Endodermal cell (in vitro differentiated cells): Measurements from ENCODE around the gene BTN2A1. TPM values are rescaled to one million over a fixed set of nuclear protein-coding genes. Genes with fewer than 3 reads are reported as not detected.
"Not testable (repeated sequence)": the region's sequence is repeated elsewhere in the genome, so short reads cannot be mapped to it uniquely, and the experiment has no call there.

Experiments
- DNase-seq: peaks from one replicate; pipeline ENCODE4 v3.0.0-alpha.2; 2017
- H3K27ac ChIP-seq: 2 replicates; pipeline ENCODE4 v1.5.1; 2013; ENCODE audit warnings: mild to moderate bottlenecking, low read depth, low read length, moderate library complexity
- H3K27me3 ChIP-seq: 2 replicates; pipeline ENCODE4 v1.6.1; 2013; ENCODE audit warnings: mild to moderate bottlenecking, low read length, moderate library complexity; ENCODE audit not compliant: insufficient read depth, control insufficient read depth, poor library complexity, severe bottlenecking
- H3K36me3 ChIP-seq: 2 replicates; pipeline ENCODE4 v1.7.0; 2013; ENCODE audit warnings: mild to moderate bottlenecking, low read length, moderate library complexity; ENCODE audit not compliant: control insufficient read depth, insufficient read depth
- H3K4me1 ChIP-seq: one replicate; pipeline ENCODE4 v1.7.0; 2013; ENCODE audit warnings: low read length; ENCODE audit not compliant: control insufficient read depth, insufficient read depth
- H3K4me3 ChIP-seq: 2 replicates; pipeline ENCODE4 v1.5.1; 2013; ENCODE audit warnings: mild to moderate bottlenecking, low read length, moderate library complexity
- H3K9ac ChIP-seq: 2 replicates; pipeline ENCODE4 v1.6.1; 2013; ENCODE audit warnings: mild to moderate bottlenecking, low read length, moderate library complexity; ENCODE audit not compliant: poor library complexity, severe bottlenecking; ENCODE audit errors: extremely low read depth
- H3K9me3 ChIP-seq: 2 replicates; pipeline ENCODE4 v1.6.1; 2013; ENCODE audit warnings: mild to moderate bottlenecking, low read length, moderate library complexity; ENCODE audit not compliant: control insufficient read depth
- H3K27ac Mint-ChIP-seq: 2 replicates; pipeline ENCODE4 v1.8.0; 2020; ENCODE audit warnings: mixed read lengths
- H3K27me3 Mint-ChIP-seq: 2 replicates; pipeline ENCODE4 v1.8.0; 2021; ENCODE audit warnings: mild to moderate bottlenecking, mixed read lengths; ENCODE audit not compliant: insufficient read depth
- H3K36me3 Mint-ChIP-seq: 2 replicates; pipeline ENCODE4 v1.8.0; 2020; ENCODE audit warnings: low read depth, mixed read lengths
- H3K4me1 Mint-ChIP-seq: 2 replicates; pipeline ENCODE4 v1.8.0; 2020; ENCODE audit warnings: mixed read lengths
- H3K4me3 Mint-ChIP-seq: 2 replicates; pipeline ENCODE4 v1.8.0; 2020; ENCODE audit warnings: mild to moderate bottlenecking, moderate library complexity, mixed read lengths
- H3K9me3 Mint-ChIP-seq: 2 replicates; pipeline ENCODE4 v1.8.0; 2020; ENCODE audit warnings: mild to moderate bottlenecking, mixed read lengths
- CTCF ChIP-seq: fragments of 200-600 bp; sonication (generic); conservative IDR thresholded peaks from 2 replicates; pipeline ENCODE4 v1.5.0; 2021; ENCODE audit warnings: antibody characterized with exemption, mild to moderate bottlenecking
- WGBS, 2 experiments: methylation state at CpG; one replicate each; pipeline versions ENCODE4 v1.1.5 to v1.1.7; 2013; ENCODE audit warnings: missing lambda C conversion rate in 2 of 2, mixed read lengths in 1 of 2; ENCODE audit not compliant: insufficient coverage in 1 of 2, insufficient read length in 1 of 2; 5-methylcytosine and 5-hydroxymethylcytosine counted together
- total RNA-seq, 2 donors: library from RNA; stranded (reverse); fragmentation: NEBNext Ultra II Directional in 1 of 2; extraction: Animal tissue kit (Norgen Biotek cat#: 25700) in 1 of 2; gene quantifications; 2 replicates in 1 of 2; 3 replicates in 1 of 2; pipeline ENCODE4 v1.2.1, GENCODE V29; 2021

BTN2A1 gene
- total RNA-seq, 2 donors from 2014 or later, result 15.0 to 18.7 TPM

- H3K4me1 Mint-ChIP-seq, result no peaks in the 10 kb centered on the region
- Histone ChIP-seq H3K9ac (no peak overlapping the region), H3K36me3 (no peaks in the 10 kb centered on the region), H3K27ac (no peak overlapping the region), H3K27me3 (no peaks in the 10 kb centered on the region), H3K4me3 (no peak overlapping the region), H3K4me1 (no peaks in the 10 kb centered on the region), H3K9me3 (peaks cover 21% of the 10 kb centered on the region)
- H3K4me3 Mint-ChIP-seq, result no peak overlapping the region
- peaks cover 80% of the 10 kb centered on the region for H3K36me3 Mint-ChIP-seq
- H3K9me3 Mint-ChIP-seq, result peaks cover 38% of the 10 kb centered on the region
- no peak for DNase-seq
- no peak for TF ChIP-seq CTCF
- no peaks in the 10 kb centered on the region for H3K27me3 Mint-ChIP-seq
- H3K27ac Mint-ChIP-seq, result no peak overlapping the region
- 90 to 95% methylated on average over 2 to 6 of the region's 6 CpGs for WGBS, 2 experiments
Observed at GRCh38 chr6:26431258-26432172, 26.2 kb upstream of the BTN2A1 start.

- H3K4me3 ChIP-seq, result no peak overlapping the region
- DNase-seq, result no peak
- H3K9me3 ChIP-seq, result peaks cover 21% of the 10 kb centered on the region
- H3K4me3 Mint-ChIP-seq, result no peak overlapping the region
- no peaks in the 10 kb centered on the region for H3K4me1 Mint-ChIP-seq
- no peak overlapping the region for H3K27ac ChIP-seq
- no peaks in the 10 kb centered on the region for H3K27me3 Mint-ChIP-seq
- H3K36me3 ChIP-seq, result no peaks in the 10 kb centered on the region
- WGBS, 2 experiments, result 86 to 94% methylated on average over 2 to 4 of the region's 5 CpGs
- H3K9ac ChIP-seq, result no peak overlapping the region
- H3K4me1 ChIP-seq, result no peaks in the 10 kb centered on the region
- H3K27me3 ChIP-seq, result no peaks in the 10 kb centered on the region
- H3K9me3 Mint-ChIP-seq, result peaks cover 38% of the 10 kb centered on the region
- no peak for TF ChIP-seq CTCF
- H3K27ac Mint-ChIP-seq, result no peak overlapping the region
- H3K36me3 Mint-ChIP-seq, result peaks cover 69% of the 10 kb centered on the region
Observed at GRCh38 chr6:26432627-26433201, 25.0 kb upstream of the BTN2A1 start.

DNA sequence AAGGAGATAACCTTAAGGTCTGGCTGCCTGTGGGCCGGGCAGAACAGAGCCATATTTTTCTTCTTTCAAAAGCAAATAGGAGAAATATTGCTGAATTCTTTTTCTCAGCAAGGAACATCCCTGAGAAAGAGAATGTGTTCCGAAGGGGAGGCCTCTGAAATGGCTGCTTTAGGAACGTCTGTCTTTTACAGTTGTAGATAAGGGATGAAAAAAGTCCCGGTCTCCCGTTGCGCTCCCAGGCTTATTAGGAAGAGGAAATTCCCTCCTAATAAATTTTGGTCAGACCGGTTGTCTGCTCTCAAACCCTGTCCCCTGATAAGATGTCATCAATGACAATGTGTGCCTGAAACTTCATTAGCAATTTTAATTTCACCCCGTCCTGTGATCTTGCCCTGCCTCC, 24.1 kb upstream of the BTN2A1 start:
- H3K36me3 ChIP-seq, H3K27me3 Mint-ChIP-seq, DNase-seq, H3K4me1 ChIP-seq, H3K9ac ChIP-seq, H3K27ac Mint-ChIP-seq, H3K4me3 ChIP-seq, H3K27ac ChIP-seq, H3K4me1 Mint-ChIP-seq, H3K4me3 Mint-ChIP-seq, H3K27me3 ChIP-seq: not testable (repeated sequence)
- WGBS, 2 experiments, result 93 to 96% methylated on average over 8 of the region's 8 CpGs
- H3K9me3 ChIP-seq, result peaks cover 21% of the 10 kb centered on the region
- H3K9me3 Mint-ChIP-seq, result peaks cover 38% of the 10 kb centered on the region
- peaks cover 62% of the 10 kb centered on the region for H3K36me3 Mint-ChIP-seq
